Activated CD8-positive, alpha-beta memory T cell treated with anti-CD3 and anti-CD28 coated beads for 36 hours (primary cell): ENCODE data around the gene TDRD10. TPM values are rescaled to one million over a fixed set of nuclear protein-coding genes. Genes with fewer than 3 reads are reported as not detected.

ENCODE experiments used
- CTCF ChIA-PET: fragments of 350-600 bp; sonication (Branson Sonifier 250); formaldehyde crosslinking; loops from one replicate; lab custom pipeline; 2021; ENCODE audit warnings: antibody characterized with exemption; lab: Charles Lee
- POLR2A ChIA-PET: fragments of 350-600 bp; sonication (Branson Sonifier 250); formaldehyde crosslinking; loops from one replicate; lab custom pipeline; 2021; ENCODE audit warnings: antibody characterized with exemption; lab: Charles Lee
- total RNA-seq, 2 experiments: library from RNA; stranded (reverse); gene quantifications; one replicate each; pipeline ENCODE4 v1.2.3, GENCODE V29; 2021

TDRD10 gene
- total RNA-seq, 2 experiments from 2014 or later = not detected

DNA sequence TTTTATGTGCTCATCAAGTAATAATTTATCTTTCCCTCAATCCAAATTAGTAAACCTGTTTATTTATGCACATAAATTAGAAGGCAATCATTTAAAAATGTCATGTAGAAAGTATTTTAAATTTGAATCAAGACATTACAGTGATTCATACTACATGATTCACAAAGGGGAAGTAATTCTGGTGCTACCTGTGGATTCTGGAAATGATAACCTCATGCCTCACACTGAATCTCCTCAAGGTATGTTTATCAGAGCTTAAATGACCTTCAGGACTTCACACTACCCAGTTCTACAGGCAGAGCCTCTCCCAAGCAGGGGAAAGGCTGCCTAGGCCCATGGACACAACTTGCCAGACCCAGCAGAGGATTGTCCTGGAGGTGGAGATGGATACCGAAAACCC is 25.2 kb upstream of the TDRD10 start:
- ChIA-PET POLR2A (interaction anchor here (0.7 kb wide), 1 partner anchor 576 kb away, joined by 4 read pairs; no protein-coding TSS in a partner anchor), CTCF (interaction anchor here (0.7 kb wide), 1 partner anchor 81 kb away, joined by 3 read pairs; no protein-coding TSS in a partner anchor)

DNA sequence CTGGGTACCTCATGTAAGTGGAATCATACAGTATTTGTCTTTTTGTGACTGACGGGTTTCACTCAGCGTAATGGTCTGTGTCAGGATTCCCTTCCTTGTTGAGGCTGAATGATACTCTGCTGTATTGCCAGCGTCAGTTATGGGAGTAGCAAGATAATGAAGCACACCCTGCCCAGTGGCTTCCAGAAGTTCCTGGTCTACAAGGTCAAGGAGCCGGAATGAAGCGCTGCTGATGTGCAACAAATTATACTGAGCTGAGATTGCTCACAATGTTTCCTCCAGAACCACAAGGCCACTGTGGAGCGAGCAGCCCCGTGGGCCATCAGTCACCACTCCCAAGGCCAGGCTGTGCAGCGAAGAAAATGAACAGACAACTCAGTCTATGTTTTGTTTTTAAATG is 24.0 kb upstream of the TDRD10 start:
- POLR2A ChIA-PET = no interaction called here
- CTCF ChIA-PET = interaction anchor here (6.8 kb wide), 1 partner anchor 69 kb away, joined by 64 read pairs; no protein-coding TSS in a partner anchor

DNA sequence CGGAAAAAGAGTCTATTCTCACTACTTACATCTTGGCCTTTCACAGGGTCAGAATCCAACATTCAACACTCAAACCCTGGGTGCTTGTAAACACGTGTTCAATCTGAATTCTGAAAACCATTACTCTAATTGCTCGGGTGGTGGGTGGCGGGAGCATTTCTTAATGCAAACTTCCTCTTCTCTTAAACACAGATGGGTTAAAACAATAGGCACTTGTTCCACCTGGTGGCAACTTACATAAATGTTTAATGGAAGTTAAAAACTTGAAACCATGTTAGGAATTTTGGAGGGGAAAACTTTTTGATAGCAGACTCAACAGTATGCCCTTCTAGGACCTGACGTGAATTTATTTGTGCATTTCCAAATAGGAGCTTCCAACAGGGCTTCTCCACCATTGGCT is 23.4 kb upstream of the TDRD10 start:
- ChIA-PET POLR2A (no interaction called here), CTCF (interaction anchor here (1.0 to 6.8 kb wide), 6 partner anchors 35 to 690 kb away, joined by 3 to 64 read pairs (median 4); partner anchors contain the start of gene UBE2Q1)

DNA sequence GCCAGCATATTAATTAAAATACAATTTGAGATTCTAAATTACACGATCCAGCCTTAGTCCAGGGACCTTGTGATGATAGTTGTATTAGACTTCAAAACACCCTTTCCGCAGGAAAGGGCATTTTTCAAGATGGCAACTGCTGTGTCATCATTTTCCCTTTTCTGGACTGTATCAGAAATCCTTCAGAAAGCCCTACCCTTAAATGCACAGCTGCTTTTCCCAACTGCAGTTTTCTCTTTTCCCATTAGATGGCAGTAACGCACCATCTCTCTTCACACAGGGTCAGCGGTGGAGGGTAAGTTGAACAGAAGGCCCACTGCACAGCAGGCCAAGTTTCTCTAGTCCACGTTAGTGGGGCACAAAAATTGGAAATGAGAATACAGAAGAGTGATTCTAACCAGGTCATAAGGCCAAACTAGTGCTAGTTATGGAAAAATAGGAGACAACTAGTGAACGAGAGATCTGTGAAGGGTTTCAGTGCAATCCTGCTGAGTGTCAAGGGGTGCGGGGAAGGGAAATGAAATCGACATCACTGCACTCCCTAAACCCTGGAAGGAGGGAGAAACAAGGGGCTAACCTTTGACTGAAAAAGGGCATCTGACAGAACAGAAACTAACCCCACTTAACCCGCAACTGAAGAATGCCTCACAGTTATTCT is 22.1 kb upstream of the TDRD10 start:
- ChIA-PET POLR2A (interaction anchor here (1.0 kb wide), 1 partner anchor 67 kb away, joined by 3 read pairs; no protein-coding TSS in a partner anchor), CTCF (interaction anchor here (0.5 to 6.8 kb wide), 26 partner anchors 8 to 614 kb away, joined by 3 to 64 read pairs (median 4); partner anchors contain the start of gene UBE2Q1)

DNA sequence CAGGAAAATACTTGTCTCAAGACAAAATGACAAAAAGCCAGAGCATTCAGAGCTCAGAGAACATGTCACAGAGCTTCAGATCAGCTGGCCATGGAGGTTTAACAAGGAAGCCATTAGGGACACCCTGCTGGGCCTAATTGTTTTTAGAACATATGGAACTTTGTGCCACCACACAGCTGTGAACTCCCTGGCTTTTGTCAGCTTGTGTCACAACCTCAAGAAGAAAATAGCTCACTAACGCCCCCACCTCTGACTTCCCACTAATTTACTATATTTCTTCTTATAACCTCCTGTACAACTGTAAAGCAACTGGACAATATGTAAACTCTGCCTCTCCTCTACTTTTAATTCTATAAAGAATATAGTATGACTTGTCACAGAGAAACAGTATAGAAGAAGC is 21.0 kb upstream of the TDRD10 start:
- ChIA-PET POLR2A (no interaction called here), CTCF (interaction anchor here (0.6 to 6.8 kb wide), 9 partner anchors 15 to 397 kb away, joined by 3 to 64 read pairs (median 3); no protein-coding TSS in a partner anchor)

GRCh38 chr1:154483941-154484803 is 17.8 kb upstream of the TDRD10 start:
- ChIA-PET POLR2A (no interaction called here), CTCF (interaction anchor here (0.6 to 6.8 kb wide), 2 partner anchors 63 to 182 kb away, joined by 4 to 64 read pairs; no protein-coding TSS in a partner anchor)

GRCh38 chr1:154485106-154485505 is 16.9 kb upstream of the TDRD10 start:
- ChIA-PET POLR2A (no interaction called here), CTCF (interaction anchor here (0.6 kb wide), 1 partner anchor 183 kb away, joined by 4 read pairs; no protein-coding TSS in a partner anchor)

- CTCF ChIA-PET = interaction anchor here (1.4 kb wide), 1 partner anchor 12 kb away, joined by 3 read pairs; no protein-coding TSS in a partner anchor
- POLR2A ChIA-PET = interaction anchor here (0.6 kb wide), 1 partner anchor 202 kb away, joined by 3 read pairs; no protein-coding TSS in a partner anchor
Observed at GRCh38 chr1:154485910-154486496, 16.0 kb upstream of the TDRD10 start.

DNA sequence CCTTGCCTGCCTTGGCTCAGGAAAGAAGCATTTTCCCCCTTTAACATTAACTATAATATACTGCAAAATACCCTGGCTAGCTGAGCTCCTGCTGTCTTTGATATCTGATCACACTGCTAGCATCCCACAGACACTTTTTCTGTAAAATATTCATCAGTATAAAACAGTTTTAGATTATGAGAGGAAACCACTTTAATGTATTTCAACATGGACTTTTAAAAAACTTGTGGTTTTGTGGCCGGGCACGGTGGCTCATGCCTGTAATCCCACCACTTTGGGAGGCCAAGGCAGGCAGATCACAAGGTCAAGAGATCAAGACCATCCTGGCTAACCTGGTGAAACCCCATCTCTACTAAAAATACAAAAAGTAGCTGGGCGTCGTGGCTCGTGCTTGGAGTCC is 15.3 kb upstream of the TDRD10 start:
- POLR2A ChIA-PET = interaction anchor here (0.6 kb wide), 1 partner anchor 202 kb away, joined by 3 read pairs; no protein-coding TSS in a partner anchor
- CTCF ChIA-PET = interaction anchor here (1.4 kb wide), 1 partner anchor 13 kb away, joined by 3 read pairs; no protein-coding TSS in a partner anchor

GRCh38 chr1:154488922-154489321 is 13.1 kb upstream of the TDRD10 start:
- CTCF ChIA-PET = interaction anchor here (0.6 to 1.2 kb wide), 2 partner anchors 9 to 648 kb away, joined by 3 to 4 read pairs; no protein-coding TSS in a partner anchor

DNA sequence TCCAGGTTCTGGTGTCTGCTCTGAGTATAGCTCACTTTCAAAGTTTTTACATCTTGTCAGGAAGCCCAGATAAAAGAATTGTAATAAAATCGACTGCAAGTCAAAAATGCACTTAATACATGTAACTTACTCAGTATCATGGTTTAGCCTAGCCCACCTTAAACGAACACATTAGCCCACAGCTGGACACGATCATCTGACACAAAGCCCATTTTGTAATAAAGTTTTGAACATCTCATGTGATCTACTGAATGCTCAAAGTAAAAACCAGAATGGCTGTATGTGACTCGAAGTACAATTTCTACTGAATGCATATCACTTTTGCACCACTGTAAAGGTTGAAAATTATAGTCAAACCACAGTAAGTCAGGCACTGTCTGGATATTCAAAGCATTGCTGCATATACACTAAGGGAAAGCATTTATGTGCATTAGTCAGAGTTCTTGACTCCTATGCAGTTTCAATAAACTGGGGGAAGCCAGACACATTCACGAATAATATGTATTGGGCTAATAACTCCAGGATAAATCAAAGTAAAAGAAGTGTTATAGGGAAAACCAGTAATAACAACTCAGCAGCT is 12.2 kb upstream of the TDRD10 start:
- ChIA-PET POLR2A (no interaction called here), CTCF (interaction anchor here (0.6 to 2.0 kb wide), 3 partner anchors 10 to 648 kb away, joined by 3 to 6 read pairs (median 4); no protein-coding TSS in a partner anchor)

More at GRCh38 chr1:154488922-154489321, 13.1 kb upstream of the TDRD10 start:
- POLR2A ChIA-PET = no interaction called here

DNA sequence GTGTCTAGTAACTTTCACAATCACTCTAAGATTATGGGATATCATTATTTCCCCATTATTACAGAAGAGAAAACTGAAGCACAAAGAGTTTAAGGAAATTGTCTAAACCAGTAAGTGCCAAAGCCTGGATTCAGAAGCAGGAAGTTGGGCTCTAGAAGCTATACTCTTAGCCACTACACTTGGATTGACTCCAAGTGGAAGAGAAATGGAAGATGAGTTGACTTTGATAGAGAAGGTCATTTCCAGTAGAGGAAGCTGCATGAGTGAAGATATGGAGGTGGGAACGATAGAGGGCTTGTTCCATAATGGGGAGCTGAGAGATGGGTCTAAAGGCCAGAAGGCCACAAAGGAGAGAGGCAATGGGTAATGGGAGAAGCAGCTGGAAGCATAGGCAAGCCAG is 11.7 kb upstream of the TDRD10 start:
- ChIA-PET POLR2A (no interaction called here), CTCF (interaction anchor here (1.4 to 2.0 kb wide), 2 partner anchors 11 to 56 kb away, joined by 3 to 6 read pairs; no protein-coding TSS in a partner anchor)

DNA sequence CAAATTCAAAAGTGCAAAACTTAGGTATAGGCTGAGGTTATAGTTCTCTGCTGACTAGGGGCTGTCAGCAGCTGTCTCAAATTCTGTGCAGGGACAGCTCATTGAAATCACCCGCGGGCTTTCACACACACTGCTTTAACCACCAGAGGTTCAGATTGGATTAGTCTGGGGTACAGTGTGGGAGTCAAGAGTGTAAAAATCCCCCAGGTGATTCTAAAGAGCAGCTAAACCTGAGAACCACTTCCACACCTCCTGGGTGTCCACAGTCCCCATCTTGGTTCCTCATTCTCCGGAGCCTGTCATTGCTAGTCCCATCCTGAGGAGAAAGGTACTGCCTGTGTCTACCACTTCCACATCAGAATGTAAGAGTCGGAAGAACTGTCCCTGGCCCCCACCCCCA is 9.9 kb upstream of the TDRD10 start:
- POLR2A ChIA-PET = no interaction called here
- CTCF ChIA-PET = no interaction called here

DNA sequence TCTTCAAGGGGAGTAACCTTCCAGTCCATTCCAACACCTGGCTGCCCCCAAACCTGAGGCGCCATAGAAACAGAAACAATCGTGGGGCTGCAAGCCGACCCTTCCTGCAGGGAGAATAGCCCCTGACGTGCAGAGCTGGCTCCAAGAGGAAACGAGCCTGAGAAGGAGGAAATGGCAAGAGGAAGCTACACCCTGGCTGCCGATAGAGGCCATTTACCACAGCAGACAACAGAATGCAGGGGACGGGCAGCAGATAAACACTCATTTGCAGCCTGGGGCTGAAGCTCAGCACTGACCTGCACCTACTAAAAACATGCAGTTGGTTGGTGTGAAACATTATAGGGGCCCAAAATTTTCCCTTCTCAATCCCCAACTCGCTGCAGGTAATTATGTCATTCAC is 8.7 kb upstream of the TDRD10 start:
- ChIA-PET POLR2A (no interaction called here), CTCF (interaction anchor here (0.6 kb wide), 1 partner anchor 970 kb away, joined by 3 read pairs; no protein-coding TSS in a partner anchor)

- CTCF ChIA-PET = interaction anchor here (0.7 kb wide), 1 partner anchor 15 kb away, joined by 3 read pairs; no protein-coding TSS in a partner anchor
Observed at GRCh38 chr1:154495496-154496273, 6.3 kb upstream of the TDRD10 start.

GRCh38 chr1:154496383-154496782 is 5.6 kb upstream of the TDRD10 start:
- ChIA-PET CTCF (interaction anchor here (0.7 kb wide), 1 partner anchor 16 kb away, joined by 3 read pairs; no protein-coding TSS in a partner anchor), POLR2A (no interaction called here)

More at GRCh38 chr1:154495496-154496273, 6.3 kb upstream of the TDRD10 start:
- POLR2A ChIA-PET = no interaction called here
